ENCODE results near the gene TBCA. TPM values are rescaled to one million over a fixed set of nuclear protein-coding genes. Genes with fewer than 3 reads are reported as not detected.
"Not testable (repeated sequence)": the region's sequence is repeated elsewhere in the genome, so short reads cannot be mapped to it uniquely, and the experiment has no call there.

TBCA gene
- total RNA-seq, 4 donors from 2014 or later, result 141 to 174 (median 150) TPM

GRCh38 chr5:77751328-77752023 lies 24.7 kb downstream of the TBCA start:
- WGBS, 2 donors, result 66 to 91% methylated on average over 1 to 9 of the region's 9 CpGs
- no peak for TF ChIP-seq POLR2A (IDR thresholded peaks at IDR 0.05)
- TF ChIP-seq, protein P1, sequence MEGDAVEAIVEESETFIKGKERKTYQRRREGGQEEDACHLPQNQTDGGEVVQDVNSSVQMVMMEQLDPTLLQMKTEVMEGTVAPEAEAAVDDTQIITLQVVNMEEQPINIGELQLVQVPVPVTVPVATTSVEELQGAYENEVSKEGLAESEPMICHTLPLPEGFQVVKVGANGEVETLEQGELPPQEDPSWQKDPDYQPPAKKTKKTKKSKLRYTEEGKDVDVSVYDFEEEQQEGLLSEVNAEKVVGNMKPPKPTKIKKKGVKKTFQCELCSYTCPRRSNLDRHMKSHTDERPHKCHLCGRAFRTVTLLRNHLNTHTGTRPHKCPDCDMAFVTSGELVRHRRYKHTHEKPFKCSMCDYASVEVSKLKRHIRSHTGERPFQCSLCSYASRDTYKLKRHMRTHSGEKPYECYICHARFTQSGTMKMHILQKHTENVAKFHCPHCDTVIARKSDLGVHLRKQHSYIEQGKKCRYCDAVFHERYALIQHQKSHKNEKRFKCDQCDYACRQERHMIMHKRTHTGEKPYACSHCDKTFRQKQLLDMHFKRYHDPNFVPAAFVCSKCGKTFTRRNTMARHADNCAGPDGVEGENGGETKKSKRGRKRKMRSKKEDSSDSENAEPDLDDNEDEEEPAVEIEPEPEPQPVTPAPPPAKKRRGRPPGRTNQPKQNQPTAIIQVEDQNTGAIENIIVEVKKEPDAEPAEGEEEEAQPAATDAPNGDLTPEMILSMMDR (IDR thresholded peaks at IDR 0.05), result no peak
- DNase-seq, result no peak

GRCh38 chr5:77750928-77751327 lies 25.2 kb downstream of the TBCA start:
- peaks cover 0 to 19% (median 0%) of the 10 kb centered on the region in 3 donors for H3K4me1 ChIP-seq
- intact Hi-C loops (cut with DNase I); DNase-seq; H3K9me3 ChIP-seq; H3K27ac ChIP-seq; H3K27me3 ChIP-seq; H3K4me3 ChIP-seq; H3K36me3 ChIP-seq: not testable (repeated sequence)
- WGBS, 2 donors, result 81 to 89% methylated on average over 6 of the region's 6 CpGs

More at GRCh38 chr5:77751328-77752023, 24.7 kb downstream of the TBCA start:
- Histone ChIP-seq H3K27me3 (no peaks in the 10 kb centered on the region), H3K4me1 (peaks cover 0 to 19% (median 0%) of the 10 kb centered on the region in 3 donors), H3K27ac (no peak overlapping the region), H3K4me3 (no peak overlapping the region), H3K36me3 (no peaks in the 10 kb centered on the region), H3K9me3 (no peaks in the 10 kb centered on the region)
- intact Hi-C loops (cut with DNase I), result no loop called here

- H3K27ac ChIP-seq, result no peak overlapping the region
- no peaks in the 10 kb centered on the region for H3K9me3 ChIP-seq
- 50 to 67% methylated on average over 2 of the region's 2 CpGs for WGBS, 2 donors
- H3K4me1 ChIP-seq, result peaks cover 0 to 24% (median 0%) of the 10 kb centered on the region in 3 donors
- H3K27me3 ChIP-seq, result no peaks in the 10 kb centered on the region
- TF ChIP-seq, protein P1 (IDR thresholded peaks at IDR 0.05), result no peak
- no peak for TF ChIP-seq POLR2A (IDR thresholded peaks at IDR 0.05)
- no peaks in the 10 kb centered on the region for H3K36me3 ChIP-seq
- no peak for DNase-seq
- H3K4me3 ChIP-seq, result no peak overlapping the region
- intact Hi-C loops (cut with DNase I), result no loop called here
These were observed 28.0 kb downstream of the TBCA start for GRCh38 chr5:77748160-77748559.

DNA sequence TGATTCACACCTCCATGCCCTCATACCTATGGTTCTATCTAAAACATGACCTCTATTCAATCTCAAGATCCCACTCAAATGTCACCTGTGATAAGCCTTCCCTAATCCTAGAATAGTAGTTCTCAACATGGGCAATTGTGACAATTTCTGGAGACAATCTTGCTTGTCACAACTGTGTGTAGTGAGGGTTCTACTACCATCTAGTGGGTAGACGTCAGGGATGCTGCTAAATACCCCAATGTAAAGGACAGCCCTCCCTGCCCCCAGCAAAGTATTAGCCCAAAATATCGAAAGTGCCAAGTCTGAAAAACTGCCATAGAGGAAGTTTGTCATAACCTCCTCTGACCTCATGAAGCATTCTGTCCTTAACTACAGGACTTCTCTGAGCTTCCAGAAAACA lies 32.0 kb downstream of the TBCA start:
- Histone ChIP-seq H3K36me3 (no peaks in the 10 kb centered on the region), H3K27me3 (no peaks in the 10 kb centered on the region), H3K4me3 (no peak overlapping the region), H3K4me1 (peaks cover 0 to 7% (median 0%) of the 10 kb centered on the region in 3 donors), H3K27ac (no peak overlapping the region), H3K9me3 (no peaks in the 10 kb centered on the region)
- intact Hi-C loops (cut with DNase I), result no loop called here
- no peak for DNase-seq
- 50 to 64% methylated on average over 2 of the region's 2 CpGs for WGBS, 2 donors
- TF ChIP-seq POLR2A (IDR thresholded peaks at IDR 0.05), result no peak
- TF ChIP-seq, protein P1 (IDR thresholded peaks at IDR 0.05), result no peak

- Histone ChIP-seq H3K27me3 (no peaks in the 10 kb centered on the region), H3K9me3 (no peaks in the 10 kb centered on the region), H3K4me3 (no peak overlapping the region), H3K27ac (no peak overlapping the region), H3K4me1 (peaks cover 0 to 7% (median 0%) of the 10 kb centered on the region in 3 donors), H3K36me3 (no peaks in the 10 kb centered on the region)
- intact Hi-C loops (cut with DNase I), result no loop called here
- DNase-seq, result no peak
- WGBS, 2 donors, result 81 to 83% methylated on average over 3 of the region's 3 CpGs
- TF ChIP-seq POLR2A (IDR thresholded peaks at IDR 0.05), result no peak
- TF ChIP-seq, protein P1 (IDR thresholded peaks at IDR 0.05), result no peak
These were observed 33.0 kb downstream of the TBCA start for GRCh38 chr5:77743181-77743580.
